Measurements from ENCODE around the gene EFNA1. TPM values are rescaled to one million over a fixed set of nuclear protein-coding genes. Genes with fewer than 3 reads are reported as not detected.

The EFNA1 gene
- total RNA-seq, 1 donor from 2014 or later, result 178 TPM

GRCh38 chr1:155099331-155099730 lies 28.3 kb upstream of the EFNA1 start:
- no peaks in the 10 kb centered on the region for H3K36me3 ChIP-seq
- H3K4me1 ChIP-seq, result peaks cover 7% of the 10 kb centered on the region
- DNase-seq (no peak), ATAC-seq (no peak)
- no peak overlapping the region for H3K27ac ChIP-seq
- intact Hi-C loops (cut with DNase I), result no loop called here
- no peak for TF ChIP-seq CTCF (IDR thresholded peaks at IDR 0.05)
- H3K27me3 ChIP-seq, result no peaks in the 10 kb centered on the region
- H3K4me3 ChIP-seq, result no peak overlapping the region
- no peaks in the 10 kb centered on the region for H3K9me3 ChIP-seq

- Histone ChIP-seq H3K4me1 (peaks cover 9% of the 10 kb centered on the region), H3K36me3 (no peaks in the 10 kb centered on the region), H3K27me3 (no peaks in the 10 kb centered on the region), H3K9me3 (no peaks in the 10 kb centered on the region), H3K27ac (no peak overlapping the region), H3K4me3 (no peak overlapping the region)
- intact Hi-C loops (cut with DNase I), result no loop called here
- TF ChIP-seq CTCF (IDR thresholded peaks at IDR 0.05), result no peak
- DNase-seq (no peak), ATAC-seq (no peak)
These were observed 24.4 kb upstream of the EFNA1 start for GRCh38 chr1:155103325-155103724.

DNA sequence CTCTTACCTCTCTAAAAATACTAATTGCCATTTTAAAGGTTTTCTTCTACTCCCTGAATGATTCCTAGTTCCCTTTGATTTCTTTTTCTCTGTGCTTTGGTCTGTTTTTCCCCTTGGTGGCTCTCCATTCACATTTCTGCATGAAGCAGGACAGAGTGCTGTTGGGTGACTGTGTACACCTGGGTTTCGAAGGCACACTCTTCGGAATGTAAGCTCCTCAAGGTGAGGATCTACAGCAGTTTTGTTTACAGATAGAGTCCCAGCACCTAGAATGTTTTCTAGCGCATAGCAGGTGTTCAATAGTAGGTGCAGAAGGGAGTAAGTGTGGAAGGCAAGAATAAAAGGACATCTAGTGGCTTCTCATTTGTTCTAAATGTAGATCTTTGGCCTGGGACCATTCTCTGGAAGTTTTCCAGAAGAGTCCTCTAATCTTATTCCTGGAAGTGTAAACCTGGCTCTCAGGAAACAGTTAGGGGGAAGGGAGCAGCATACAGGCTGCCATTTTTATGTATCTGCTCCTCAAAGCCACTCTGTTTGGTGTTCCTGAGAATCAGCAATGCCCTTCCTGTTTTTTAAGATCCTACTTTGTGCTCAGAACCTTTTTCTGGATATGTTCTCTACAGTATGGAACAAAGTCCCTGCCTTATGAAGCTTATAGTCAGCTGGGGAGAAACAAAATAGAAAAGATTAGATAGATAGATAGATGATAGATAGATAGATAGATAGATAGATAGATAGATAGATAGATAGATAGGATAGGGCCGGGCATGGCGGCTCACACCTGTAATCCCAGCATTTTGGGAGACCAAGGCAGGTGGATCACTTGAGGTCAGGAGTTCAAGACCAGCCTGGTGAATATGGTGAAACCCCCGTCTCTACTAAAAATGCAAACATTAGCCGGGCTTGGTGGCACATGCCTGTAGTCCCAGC lies 22.8 kb upstream of the EFNA1 start:
- Histone ChIP-seq H3K36me3 (no peaks in the 10 kb centered on the region), H3K4me1 (peaks cover 9% of the 10 kb centered on the region), H3K27ac (peak overlapping the region; percentile 20), H3K27me3 (no peaks in the 10 kb centered on the region), H3K9me3 (no peaks in the 10 kb centered on the region), H3K4me3 (no peak overlapping the region)
- intact Hi-C loops (cut with DNase I), result no loop called here
- DNase-seq, result no peak
- ATAC-seq, result peak; percentile 30
- no peak for TF ChIP-seq CTCF (IDR thresholded peaks at IDR 0.05)

- intact Hi-C loops (cut with DNase I), result no loop called here
- peak overlapping the region; percentile 20 for H3K27ac ChIP-seq
These were observed 22.1 kb upstream of the EFNA1 start for GRCh38 chr1:155105604-155106011.

DNA sequence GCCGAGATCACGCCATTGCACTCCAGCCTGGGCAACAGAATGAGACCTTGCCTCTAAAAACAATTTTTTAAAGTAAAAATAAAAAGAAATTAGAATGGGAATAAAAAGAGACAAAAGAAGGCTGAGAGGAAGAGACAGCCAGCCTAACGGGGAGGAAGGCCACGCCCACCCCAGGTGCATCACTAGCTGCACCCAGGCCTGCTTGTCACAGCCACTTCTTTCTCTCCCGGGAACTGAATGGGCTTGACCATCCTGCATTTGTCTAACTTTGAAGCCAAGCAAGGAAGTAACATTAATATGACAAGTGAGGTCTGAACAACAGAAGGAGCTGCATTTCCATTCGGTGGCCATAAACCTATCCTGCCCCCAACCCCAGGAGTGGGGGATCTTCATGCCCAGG lies 20.8 kb upstream of the EFNA1 start:
- H3K4me1 ChIP-seq, result peaks cover 9% of the 10 kb centered on the region
- H3K36me3 ChIP-seq, result no peaks in the 10 kb centered on the region
- no peak overlapping the region for H3K27ac ChIP-seq
- TF ChIP-seq CTCF (IDR thresholded peaks at IDR 0.05), result no peak
- ATAC-seq, result no peak
- no peaks in the 10 kb centered on the region for H3K9me3 ChIP-seq
- no peaks in the 10 kb centered on the region for H3K27me3 ChIP-seq
- DNase-seq, result no peak
- H3K4me3 ChIP-seq, result no peak overlapping the region
- intact Hi-C loops (cut with DNase I), result no loop called here

More at GRCh38 chr1:155105604-155106011, 22.1 kb upstream of the EFNA1 start:
- DNase-seq, result peak; percentile 90
- Histone ChIP-seq H3K36me3 (no peaks in the 10 kb centered on the region), H3K9me3 (no peaks in the 10 kb centered on the region), H3K27me3 (no peaks in the 10 kb centered on the region), H3K4me1 (peaks cover 9% of the 10 kb centered on the region), H3K4me3 (no peak overlapping the region)
- TF ChIP-seq CTCF (IDR thresholded peaks at IDR 0.05), result no peak
- peak; percentile 94 for ATAC-seq

All from upper lobe of right lung (tissue), 1 donor.